HepG2 (cell line): ENCODE measurements around the gene MIA3. TPM values are rescaled to one million over a fixed set of nuclear protein-coding genes. Genes with fewer than 3 reads are reported as not detected.

Source experiments
- GATAD1 ChIP-seq: IDR thresholded peaks from 2 replicates; pipeline ENCODE4 v1.6.1; 2016; ENCODE audit warnings: missing genetic modification reagents, missing compliant biosample characterization
- HMGXB4 ChIP-seq, 2 experiments: sonication (generic) in 1 of 2; formaldehyde crosslinking in 1 of 2; IDR thresholded peaks; 2 replicates each; pipeline versions ENCODE4 v1.4.0 to v1.6.1; 2018 to 2020; ENCODE audit warnings: missing genetic modification reagents in 2 of 2, borderline replicate concordance in 1 of 2, low read depth in 1 of 2, mild to moderate bottlenecking in 1 of 2, missing biosample characterization in 1 of 2
- HNRNPLL ChIP-seq: fragments of 200-400 bp; formaldehyde crosslinking; IDR thresholded peaks from 2 replicates; pipeline ENCODE4 v1.6.1; 2017; ENCODE audit warnings: mild to moderate bottlenecking, low read depth, low read length; ENCODE audit not compliant: poor library complexity, severe bottlenecking
- KDM3A ChIP-seq: IDR thresholded peaks from 2 replicates; pipeline ENCODE4 v1.6.1; 2018; ENCODE audit warnings: low read depth, missing compliant biosample characterization
- MAX ChIP-seq: IDR thresholded peaks from 2 replicates; pipeline ENCODE4 v1.6.1; 2012; ENCODE audit warnings: inconsistent platforms
- PHF8 ChIP-seq: sonication (generic); formaldehyde crosslinking; IDR thresholded peaks from 2 replicates; pipeline ENCODE4 v1.5.0; 2020; ENCODE audit warnings: missing genetic modification reagents
- SAP130 ChIP-seq: IDR thresholded peaks from 2 replicates; pipeline ENCODE4 v1.6.1; 2016; ENCODE audit warnings: low read depth
- ZGPAT ChIP-seq: IDR thresholded peaks from 2 replicates; pipeline ENCODE4 v1.6.1; 2016; ENCODE audit warnings: mild to moderate bottlenecking
- ZNF878 ChIP-seq: sonication (generic); formaldehyde crosslinking; IDR thresholded peaks from 2 replicates; pipeline ENCODE4 v1.8.1; 2023; ENCODE audit warnings: mild to moderate bottlenecking, missing genetic modification reagents, moderate library complexity
- polyA plus RNA-seq, 8 experiments: library from polyadenylated mRNA; depleted of rRNA in 3 of 8; stranded (reverse) in 7 of 8; unstranded in 1 of 8; fragments of >200 nt; fragmentation: Illumina TruSeq in 4 of 8; extraction: Trizol in 4 of 8; gene quantifications; 2 replicates each; pipeline versions ENCODE4 v1.2.1 to v1.2.3, GENCODE V29; 2011 to 2016; ENCODE audit warnings: low read depth in 4 of 8, missing spikeins in 1 of 8, mixed read lengths in 1 of 8; ENCODE audit not compliant: insufficient read depth in 1 of 8
- total RNA-seq, 5 experiments: library from RNA; depleted of rRNA; stranded (reverse); fragments of >200 nt; fragmentation: Illumina TruSeq; extraction: Trizol; gene quantifications; 2 replicates each; pipeline ENCODE4 v1.2.3, GENCODE V29; 2016; ENCODE audit warnings: low read depth in 1 of 5

The MIA3 gene
- total and polyA plus RNA-seq, 2 of the 13 experiments (the other 11 are each of a cell fraction or from before 2014, with no cell fraction given): 45.6 to 48.7 TPM

GRCh38 chr1:222618880-222619596 is 1.1 kb downstream of the MIA3 start (continued):
- no peak for TF ChIP-seq HMGXB4 (CRISPR knock-in tag; IDR thresholded peaks at IDR 0.05; ENCODE audit: borderline replicate concordance in 1 of 2, low read depth in 1 of 2)
- TF ChIP-seq ZGPAT (CRISPR knock-in tag): 0 out of 2 replicates have a peak, but pooled peaks have one; percentile 22
- peak; percentile 64 for TF ChIP-seq HNRNPLL
- peak; percentile 24; the same call in 1 of the 2 replicates for TF ChIP-seq PHF8 (CRISPR knock-in tag)
- no peak for TF ChIP-seq ZNF878 (CRISPR knock-in tag)
- 0 out of 2 replicates have a peak, but pooled peaks have one; percentile 30 for TF ChIP-seq KDM3A (CRISPR knock-in tag)
- TF ChIP-seq GATAD1 (CRISPR knock-in tag): 0 out of 2 replicates have a peak, but pooled peaks have one; percentile 14
- peak; percentile 67 for TF ChIP-seq SAP130 (CRISPR knock-in tag)
- TF ChIP-seq MAX: peak; percentile 35; the same call in 1 of the 2 replicates
- TF ChIP-seq, all 625 proteins: peak for 19
